Measurements from ENCODE around the gene APOL6.

DNA sequence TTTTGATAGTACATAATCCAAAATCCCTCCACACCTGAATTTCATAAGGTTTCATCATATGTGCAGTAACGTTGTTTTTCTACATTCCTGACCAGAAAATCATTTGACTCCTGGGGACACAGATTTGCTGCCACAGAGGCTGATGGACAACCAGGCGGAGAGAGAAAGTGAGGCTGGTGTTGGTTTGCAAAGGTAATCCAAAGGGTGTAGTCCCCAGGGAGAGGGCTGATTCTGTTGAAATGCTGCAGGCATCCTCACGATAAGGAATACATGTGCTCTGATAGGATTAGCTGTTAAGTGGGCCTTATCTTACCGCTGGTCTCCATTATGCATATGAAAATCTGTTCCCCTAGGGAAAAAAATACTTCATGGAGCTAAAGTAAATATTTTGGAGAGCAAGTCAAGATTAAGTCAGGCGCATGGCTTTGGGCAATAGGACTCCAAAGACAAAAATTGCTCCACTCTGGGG, 8.1 kb downstream of the APOL6 start:
- TF ChIP-seq CHD1 (IDR thresholded peaks at IDR 0.05; ENCODE audit: low read length) (no peak), RBM17 (IDR thresholded peaks at IDR 0.05; ENCODE audit: borderline replicate concordance, low read depth, low read length) (no peak)
